ENCODE results near the gene QSOX2. TPM values are rescaled to one million over a fixed set of nuclear protein-coding genes. Genes with fewer than 3 reads are reported as not detected.
A peak's percentile ranks its signal among the peaks of the same experiment; 100 is the strongest.
"Not testable (repeated sequence)": the region's sequence is repeated elsewhere in the genome, so short reads cannot be mapped to it uniquely, and the experiment has no call there.

Gene QSOX2
- total RNA-seq, 4 donors from 2014 or later: 5.6 to 18.5 (median 6.6) TPM

- DNase-seq (ENCODE audit: low spot score): no peak
- TF ChIP-seq, protein P1, sequence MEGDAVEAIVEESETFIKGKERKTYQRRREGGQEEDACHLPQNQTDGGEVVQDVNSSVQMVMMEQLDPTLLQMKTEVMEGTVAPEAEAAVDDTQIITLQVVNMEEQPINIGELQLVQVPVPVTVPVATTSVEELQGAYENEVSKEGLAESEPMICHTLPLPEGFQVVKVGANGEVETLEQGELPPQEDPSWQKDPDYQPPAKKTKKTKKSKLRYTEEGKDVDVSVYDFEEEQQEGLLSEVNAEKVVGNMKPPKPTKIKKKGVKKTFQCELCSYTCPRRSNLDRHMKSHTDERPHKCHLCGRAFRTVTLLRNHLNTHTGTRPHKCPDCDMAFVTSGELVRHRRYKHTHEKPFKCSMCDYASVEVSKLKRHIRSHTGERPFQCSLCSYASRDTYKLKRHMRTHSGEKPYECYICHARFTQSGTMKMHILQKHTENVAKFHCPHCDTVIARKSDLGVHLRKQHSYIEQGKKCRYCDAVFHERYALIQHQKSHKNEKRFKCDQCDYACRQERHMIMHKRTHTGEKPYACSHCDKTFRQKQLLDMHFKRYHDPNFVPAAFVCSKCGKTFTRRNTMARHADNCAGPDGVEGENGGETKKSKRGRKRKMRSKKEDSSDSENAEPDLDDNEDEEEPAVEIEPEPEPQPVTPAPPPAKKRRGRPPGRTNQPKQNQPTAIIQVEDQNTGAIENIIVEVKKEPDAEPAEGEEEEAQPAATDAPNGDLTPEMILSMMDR (IDR thresholded peaks at IDR 0.05): no peak
- ATAC-seq (ENCODE audit: low FRiP score): no peak
Observed at GRCh38 chr9:136268318-136268717, 22.7 kb upstream of the QSOX2 start.

- peak; percentile 95 for ATAC-seq (ENCODE audit: low FRiP score)
- TF ChIP-seq, protein P1 (IDR thresholded peaks at IDR 0.05): no peak
- peak; percentile 41 for DNase-seq (ENCODE audit: low spot score)
Observed at GRCh38 chr9:136267261-136268111, 21.9 kb upstream of the QSOX2 start.

- not testable (repeated sequence) for ATAC-seq (ENCODE audit: low FRiP score); DNase-seq (ENCODE audit: low spot score)
Observed at GRCh38 chr9:136266641-136267040, 21.0 kb upstream of the QSOX2 start.

DNA sequence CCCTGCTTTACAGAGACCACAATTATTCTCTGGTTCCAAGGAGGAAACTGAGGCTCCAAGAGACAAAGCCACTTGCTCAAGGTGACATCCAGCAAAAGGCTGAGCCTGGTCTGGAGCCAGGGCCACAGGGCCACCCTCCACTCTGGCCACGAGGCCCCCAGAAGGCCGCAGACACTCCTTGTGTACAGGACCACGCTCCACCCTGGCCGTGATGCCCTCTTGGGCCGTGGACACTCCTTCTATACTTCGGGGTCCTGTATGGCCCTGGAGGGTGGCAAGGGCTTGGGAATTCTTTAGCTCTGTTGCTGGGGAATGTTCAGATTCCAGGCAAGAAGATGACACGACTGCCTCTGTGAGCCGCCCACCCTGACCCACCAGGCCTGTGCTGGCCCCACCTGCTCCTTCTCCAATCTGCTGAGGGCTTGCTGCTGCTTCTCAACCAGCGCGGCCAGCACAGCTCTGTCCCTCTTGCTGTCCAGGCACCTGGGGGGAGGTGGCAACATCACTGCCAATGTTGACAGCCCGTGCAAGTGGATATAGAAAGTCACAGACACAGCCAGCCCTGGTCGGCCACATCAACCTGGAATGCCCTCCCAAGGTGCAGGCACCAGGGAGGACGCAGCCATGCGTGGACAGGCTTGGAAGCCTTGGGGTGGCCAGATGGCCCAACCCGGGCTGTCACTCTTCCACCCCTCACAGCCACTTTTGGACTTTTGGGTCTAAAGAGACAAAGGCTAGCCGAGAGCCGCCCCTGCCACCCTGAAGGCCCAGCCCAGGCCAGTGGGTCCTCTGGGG, 20.1 kb upstream of the QSOX2 start:
- DNase-seq (ENCODE audit: low spot score) (no peak), ATAC-seq (ENCODE audit: low FRiP score) (no peak)
- TF ChIP-seq, protein P1 (IDR thresholded peaks at IDR 0.05): no peak

- DNase-seq (ENCODE audit: low spot score): no peak
- TF ChIP-seq, protein P1 (IDR thresholded peaks at IDR 0.05): no peak
- ATAC-seq (ENCODE audit: low FRiP score): no peak
Observed at GRCh38 chr9:136264441-136265405, 19.1 kb upstream of the QSOX2 start.

- TF ChIP-seq, protein P1 (IDR thresholded peaks at IDR 0.05): no peak
- no peak for ATAC-seq (ENCODE audit: low FRiP score)
- DNase-seq (ENCODE audit: low spot score): no peak
Observed at GRCh38 chr9:136264031-136264430, 18.4 kb upstream of the QSOX2 start.
